HEK293 (cell line): ENCODE results near the gene BMF.

Source experiments
- GLIS2 ChIP-seq: fragments of 450-650 bp; formaldehyde crosslinking; IDR thresholded peaks from 2 replicates; pipeline ENCODE4 v1.5.1; 2016; ENCODE audit warnings: missing biosample characterization, missing genetic modification characterization
- IKZF3 ChIP-seq: fragments of 450-650 bp; IDR thresholded peaks from 2 replicates; pipeline ENCODE4 v1.5.0; 2018; ENCODE audit warnings: missing biosample characterization, mild to moderate bottlenecking, missing genetic modification characterization, moderate library complexity
- REST ChIP-seq: fragments of 450-650 bp; formaldehyde crosslinking; IDR thresholded peaks from 2 replicates; pipeline ENCODE4 v1.5.1; 2016; ENCODE audit warnings: missing biosample characterization, missing genetic modification characterization
- SP3 ChIP-seq: fragments of 450-650 bp; formaldehyde crosslinking; IDR thresholded peaks from 2 replicates; pipeline ENCODE4 v1.5.1; 2016; ENCODE audit warnings: missing biosample characterization, missing genetic modification characterization
- ZBTB11 ChIP-seq: fragments of 450-650 bp; formaldehyde crosslinking; conservative IDR thresholded peaks from 2 replicates; pipeline ENCODE4 v1.5.1; 2016; ENCODE audit warnings: low read depth, missing biosample characterization, missing genetic modification characterization
- ZBTB17 ChIP-seq: fragments of 450-650 bp; formaldehyde crosslinking; IDR thresholded peaks from 2 replicates; pipeline ENCODE4 v1.5.1; 2016; ENCODE audit warnings: missing biosample characterization, missing genetic modification characterization
- ZBTB8A ChIP-seq: fragments of 450-650 bp; formaldehyde crosslinking; IDR thresholded peaks from 2 replicates; pipeline ENCODE4 v1.5.1; 2016; ENCODE audit warnings: missing biosample characterization, missing genetic modification characterization
- ZIC2 ChIP-seq: fragments of 450-650 bp; formaldehyde crosslinking; IDR thresholded peaks from 2 replicates; pipeline ENCODE4 v1.5.1; 2016; ENCODE audit warnings: missing biosample characterization, missing genetic modification characterization
- ZNF121 ChIP-seq: fragments of 450-650 bp; formaldehyde crosslinking; IDR thresholded peaks from 2 replicates; pipeline ENCODE4 v1.5.1; 2016; ENCODE audit warnings: missing biosample characterization, missing genetic modification characterization
- ZNF248 ChIP-seq: fragments of 450-650 bp; formaldehyde crosslinking; IDR thresholded peaks from 2 replicates; pipeline ENCODE4 v1.5.1; 2017; ENCODE audit warnings: missing biosample characterization, missing genetic modification characterization
- ZNF274 ChIP-seq, 2 experiments: fragments of 200-500 bp in 1 of 2; fragments of 450-650 bp in 1 of 2; sonication (Bioruptor generic) in 1 of 2; formaldehyde crosslinking in 1 of 2; IDR thresholded peaks; 2 replicates each; pipeline versions ENCODE4 v1.5.1 to v1.6.1; 2014 to 2016; ENCODE audit warnings: borderline replicate concordance in 1 of 2, inconsistent platforms in 1 of 2, low read length in 1 of 2, missing biosample characterization in 1 of 2, missing genetic modification characterization in 1 of 2
- ZNF311 ChIP-seq: fragments of 450-650 bp; formaldehyde crosslinking; IDR thresholded peaks from 2 replicates; pipeline ENCODE4 v1.5.1; 2017; ENCODE audit warnings: missing biosample characterization, missing genetic modification characterization, borderline replicate concordance
- ZNF366 ChIP-seq: fragments of 450-650 bp; formaldehyde crosslinking; conservative IDR thresholded peaks from 2 replicates; pipeline ENCODE4 v1.5.1; 2016; ENCODE audit warnings: missing biosample characterization, missing genetic modification characterization
- ZNF423 ChIP-seq: fragments of 450-650 bp; formaldehyde crosslinking; IDR thresholded peaks from 2 replicates; pipeline ENCODE4 v1.5.1; 2016; ENCODE audit warnings: missing biosample characterization, missing genetic modification characterization
- ZNF510 ChIP-seq: fragments of 450-650 bp; formaldehyde crosslinking; IDR thresholded peaks from 2 replicates; pipeline ENCODE4 v1.5.1; 2018; ENCODE audit warnings: mild to moderate bottlenecking, missing genetic modification characterization, missing biosample characterization; ENCODE audit not compliant: insufficient replicate concordance
- ZNF560 ChIP-seq: fragments of 450-650 bp; formaldehyde crosslinking; IDR thresholded peaks from 2 replicates; pipeline ENCODE4 v1.5.1; 2017; ENCODE audit warnings: missing biosample characterization, missing genetic modification characterization, borderline replicate concordance
- ZNF629 ChIP-seq: fragments of 450-650 bp; formaldehyde crosslinking; IDR thresholded peaks from 2 replicates; pipeline ENCODE4 v1.5.1; 2017; ENCODE audit warnings: missing biosample characterization, missing genetic modification characterization
- ZNF692 ChIP-seq: fragments of 450-650 bp; formaldehyde crosslinking; IDR thresholded peaks from 2 replicates; pipeline ENCODE4 v1.5.1; 2016; ENCODE audit warnings: missing biosample characterization, missing genetic modification characterization
- ZNF707 ChIP-seq: fragments of 450-650 bp; formaldehyde crosslinking; IDR thresholded peaks from 2 replicates; pipeline ENCODE4 v1.5.1; 2016; ENCODE audit warnings: missing biosample characterization, missing genetic modification characterization
- ZNF768 ChIP-seq: fragments of 450-650 bp; formaldehyde crosslinking; IDR thresholded peaks from 2 replicates; pipeline ENCODE4 v1.5.1; 2018; ENCODE audit warnings: missing biosample characterization, mild to moderate bottlenecking, missing genetic modification characterization
- ZNF776 ChIP-seq: fragments of 450-650 bp; formaldehyde crosslinking; IDR thresholded peaks from 2 replicates; pipeline ENCODE4 v1.5.0; 2017; ENCODE audit warnings: missing biosample characterization, missing genetic modification characterization, borderline replicate concordance
- ZSCAN23 ChIP-seq: fragments of 450-650 bp; formaldehyde crosslinking; IDR thresholded peaks from 2 replicates; pipeline ENCODE4 v1.5.1; 2016; ENCODE audit warnings: missing biosample characterization, missing genetic modification characterization
- TF ChIP-seq, protein P1 (sequence below): fragments of 450-650 bp; formaldehyde crosslinking; IDR thresholded peaks from 2 replicates; pipeline ENCODE4 v1.5.1; 2016; ENCODE audit warnings: missing biosample characterization, missing genetic modification characterization
- TF ChIP-seq, protein P2 (sequence below): fragments of 450-650 bp; IDR thresholded peaks from 2 replicates; pipeline ENCODE4 v1.5.1; 2018; ENCODE audit warnings: missing biosample characterization, missing genetic modification characterization
- TF ChIP-seq, protein P3 (sequence below): fragments of 450-650 bp; formaldehyde crosslinking; IDR thresholded peaks from 2 replicates; pipeline ENCODE4 v1.5.1; 2016; ENCODE audit warnings: missing biosample characterization, missing genetic modification characterization

The BMF gene

DNA sequence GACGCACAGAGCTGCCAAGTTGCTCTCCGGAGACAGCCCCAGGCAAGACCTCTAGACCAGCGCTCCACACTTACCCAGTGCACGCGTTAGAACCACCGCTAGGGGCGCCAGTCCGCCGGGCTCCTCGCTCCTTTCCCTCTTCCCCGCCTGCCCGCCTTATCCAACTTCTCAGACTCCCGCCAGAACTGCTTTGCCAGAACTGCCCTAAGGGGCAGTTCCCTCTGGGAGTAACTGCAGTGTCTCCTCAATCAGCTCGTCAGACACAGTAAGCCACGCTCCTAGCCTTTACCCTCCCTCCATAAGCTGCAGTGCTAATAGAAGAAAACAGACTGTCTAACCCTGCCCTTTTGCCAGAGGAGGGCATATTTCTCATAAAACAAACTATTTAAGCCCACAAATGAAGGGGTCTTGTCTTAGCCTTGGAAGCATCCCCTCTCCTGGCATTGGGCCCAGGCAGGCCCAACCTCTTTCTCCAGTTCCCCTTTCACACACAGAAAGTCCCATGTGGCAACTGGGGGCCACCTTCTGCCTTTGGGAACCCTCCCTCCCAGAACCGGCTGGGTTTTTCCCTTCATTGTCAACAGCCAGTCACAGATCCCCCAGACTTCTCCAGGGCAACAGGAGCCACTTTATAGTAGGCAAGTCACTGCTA, 3.7 kb downstream of the BMF start (continued):
- TF ChIP-seq, protein P1, sequence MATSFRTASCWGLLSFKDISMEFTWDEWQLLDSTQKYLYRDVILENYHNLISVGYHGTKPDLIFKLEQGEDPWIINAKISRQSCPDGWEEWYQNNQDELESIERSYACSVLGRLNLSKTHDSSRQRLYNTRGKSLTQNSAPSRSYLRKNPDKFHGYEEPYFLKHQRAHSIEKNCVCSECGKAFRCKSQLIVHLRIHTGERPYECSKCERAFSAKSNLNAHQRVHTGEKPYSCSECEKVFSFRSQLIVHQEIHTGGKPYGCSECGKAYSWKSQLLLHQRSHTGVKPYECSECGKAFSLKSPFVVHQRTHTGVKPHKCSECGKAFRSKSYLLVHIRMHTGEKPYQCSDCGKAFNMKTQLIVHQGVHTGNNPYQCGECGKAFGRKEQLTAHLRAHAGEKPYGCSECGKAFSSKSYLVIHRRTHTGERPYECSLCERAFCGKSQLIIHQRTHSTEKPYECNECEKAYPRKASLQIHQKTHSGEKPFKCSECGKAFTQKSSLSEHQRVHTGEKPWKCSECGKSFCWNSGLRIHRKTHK (tag by site-specific recombination): no peak
- peak; percentile 33; the same call in 1 of the 2 replicates for TF ChIP-seq SP3 (tag by site-specific recombination)
- TF ChIP-seq, protein P2, sequence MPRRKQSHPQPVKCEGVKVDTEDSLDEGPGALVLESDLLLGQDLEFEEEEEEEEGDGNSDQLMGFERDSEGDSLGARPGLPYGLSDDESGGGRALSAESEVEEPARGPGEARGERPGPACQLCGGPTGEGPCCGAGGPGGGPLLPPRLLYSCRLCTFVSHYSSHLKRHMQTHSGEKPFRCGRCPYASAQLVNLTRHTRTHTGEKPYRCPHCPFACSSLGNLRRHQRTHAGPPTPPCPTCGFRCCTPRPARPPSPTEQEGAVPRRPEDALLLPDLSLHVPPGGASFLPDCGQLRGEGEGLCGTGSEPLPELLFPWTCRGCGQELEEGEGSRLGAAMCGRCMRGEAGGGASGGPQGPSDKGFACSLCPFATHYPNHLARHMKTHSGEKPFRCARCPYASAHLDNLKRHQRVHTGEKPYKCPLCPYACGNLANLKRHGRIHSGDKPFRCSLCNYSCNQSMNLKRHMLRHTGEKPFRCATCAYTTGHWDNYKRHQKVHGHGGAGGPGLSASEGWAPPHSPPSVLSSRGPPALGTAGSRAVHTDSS (tag by site-specific recombination): no peak
- peak; percentile 54; the same call in 1 of the 2 replicates for TF ChIP-seq ZNF366
- TF ChIP-seq REST (tag by site-specific recombination): 0 out of 2 replicates have a peak, but pooled peaks have one; percentile 50
- peak; percentile 76 for TF ChIP-seq ZBTB17 (tag by site-specific recombination)
- TF ChIP-seq ZNF248 (tag by site-specific recombination): no peak
- no peak for TF ChIP-seq ZIC2
- TF ChIP-seq ZNF423 (tag by site-specific recombination): peak; percentile 89
- no peak for TF ChIP-seq ZNF510
- TF ChIP-seq, protein P3, sequence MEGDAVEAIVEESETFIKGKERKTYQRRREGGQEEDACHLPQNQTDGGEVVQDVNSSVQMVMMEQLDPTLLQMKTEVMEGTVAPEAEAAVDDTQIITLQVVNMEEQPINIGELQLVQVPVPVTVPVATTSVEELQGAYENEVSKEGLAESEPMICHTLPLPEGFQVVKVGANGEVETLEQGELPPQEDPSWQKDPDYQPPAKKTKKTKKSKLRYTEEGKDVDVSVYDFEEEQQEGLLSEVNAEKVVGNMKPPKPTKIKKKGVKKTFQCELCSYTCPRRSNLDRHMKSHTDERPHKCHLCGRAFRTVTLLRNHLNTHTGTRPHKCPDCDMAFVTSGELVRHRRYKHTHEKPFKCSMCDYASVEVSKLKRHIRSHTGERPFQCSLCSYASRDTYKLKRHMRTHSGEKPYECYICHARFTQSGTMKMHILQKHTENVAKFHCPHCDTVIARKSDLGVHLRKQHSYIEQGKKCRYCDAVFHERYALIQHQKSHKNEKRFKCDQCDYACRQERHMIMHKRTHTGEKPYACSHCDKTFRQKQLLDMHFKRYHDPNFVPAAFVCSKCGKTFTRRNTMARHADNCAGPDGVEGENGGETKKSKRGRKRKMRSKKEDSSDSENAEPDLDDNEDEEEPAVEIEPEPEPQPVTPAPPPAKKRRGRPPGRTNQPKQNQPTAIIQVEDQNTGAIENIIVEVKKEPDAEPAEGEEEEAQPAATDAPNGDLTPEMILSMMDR: peak; percentile 91
- peak; percentile 13; the same call in 1 of the 2 replicates for TF ChIP-seq GLIS2 (tag by site-specific recombination)
- 0 out of 2 replicates have a peak, but pooled peaks have one; percentile 24 for TF ChIP-seq ZSCAN23
- TF ChIP-seq IKZF3 (tag by site-specific recombination): peak; percentile 92
- TF ChIP-seq ZNF274 (IDR thresholded peaks at IDR 0.05; ENCODE audit: low read length): no peak
- TF ChIP-seq ZNF274 (tag by site-specific recombination; IDR thresholded peaks at IDR 0.05; ENCODE audit: borderline replicate concordance): no peak
- no peak for TF ChIP-seq ZNF776 (tag by site-specific recombination)
- peak; percentile 73 for TF ChIP-seq ZNF692 (tag by site-specific recombination)
- peak; percentile 65 for TF ChIP-seq ZBTB8A (tag by site-specific recombination)
- no peak for TF ChIP-seq ZNF768 (tag by site-specific recombination)
- no peak for TF ChIP-seq ZNF311
- peak; percentile 74 for TF ChIP-seq ZNF629
- TF ChIP-seq ZNF707: no peak
- no peak for TF ChIP-seq ZNF560 (tag by site-specific recombination)
- 0 out of 2 replicates have a peak, but pooled peaks have one; percentile 40 for TF ChIP-seq ZBTB11 (tag by site-specific recombination)
- TF ChIP-seq ZNF121 (tag by site-specific recombination): no peak
